ENCODE measurements around the gene R3HDM4. TPM values are rescaled to one million over a fixed set of nuclear protein-coding genes. Genes with fewer than 3 reads are reported as not detected.
A peak's percentile ranks its signal among the peaks of the same experiment; 100 is the strongest.

Gene R3HDM4
- total RNA-seq, 1 donor from 2014 or later, result 57.9 TPM

DNA sequence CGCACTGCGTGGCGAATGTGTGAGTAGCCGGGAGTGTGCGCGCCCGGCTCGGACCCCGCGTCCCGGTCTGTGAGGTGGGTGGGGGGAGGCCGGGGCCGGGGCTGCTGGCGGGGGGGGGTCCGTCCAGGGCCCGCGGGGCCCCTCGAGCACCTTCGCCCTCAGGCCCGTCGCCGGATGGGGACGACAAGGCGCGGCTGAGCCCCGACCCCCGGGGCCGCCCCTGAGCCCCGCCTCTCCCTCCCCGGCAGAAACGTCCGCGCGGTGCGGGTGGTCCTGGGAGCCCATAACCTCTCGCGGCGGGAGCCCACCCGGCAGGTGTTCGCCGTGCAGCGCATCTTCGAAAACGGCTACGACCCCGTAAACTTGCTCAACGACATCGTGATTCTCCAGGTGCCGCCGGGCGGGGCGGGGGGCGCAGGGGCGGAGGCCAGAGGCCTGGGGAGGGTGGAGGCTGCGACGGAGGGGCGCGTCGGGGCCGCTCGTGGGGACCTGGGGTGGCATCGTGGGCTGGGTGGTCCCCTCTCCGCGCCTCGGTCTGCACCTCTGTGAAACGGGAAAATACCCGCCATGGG lies 59.9 kb downstream of the R3HDM4 start:
- H3K79me2 ChIP-seq (ENCODE audit: insufficient read depth, low read length), result no peaks in the 10 kb centered on the region
- Mint-ChIP-seq H3K27me3 (ENCODE audit: low read depth, unreplicated experiment) (peaks cover 7% of the 10 kb centered on the region), H3K9me3 (ENCODE audit: unreplicated experiment) (no peaks in the 10 kb centered on the region), H3K36me3 (ENCODE audit: low read depth, unreplicated experiment) (no peaks in the 10 kb centered on the region), H3K27ac (ENCODE audit: unreplicated experiment) (no peak overlapping the region), H3K4me1 (ENCODE audit: low read depth, unreplicated experiment) (no peaks in the 10 kb centered on the region), H3K4me3 (ENCODE audit: unreplicated experiment) (no peak overlapping the region)
- H3K4me2 ChIP-seq (ENCODE audit: low read length), result no peak overlapping the region
- TF ChIP-seq, protein P1, sequence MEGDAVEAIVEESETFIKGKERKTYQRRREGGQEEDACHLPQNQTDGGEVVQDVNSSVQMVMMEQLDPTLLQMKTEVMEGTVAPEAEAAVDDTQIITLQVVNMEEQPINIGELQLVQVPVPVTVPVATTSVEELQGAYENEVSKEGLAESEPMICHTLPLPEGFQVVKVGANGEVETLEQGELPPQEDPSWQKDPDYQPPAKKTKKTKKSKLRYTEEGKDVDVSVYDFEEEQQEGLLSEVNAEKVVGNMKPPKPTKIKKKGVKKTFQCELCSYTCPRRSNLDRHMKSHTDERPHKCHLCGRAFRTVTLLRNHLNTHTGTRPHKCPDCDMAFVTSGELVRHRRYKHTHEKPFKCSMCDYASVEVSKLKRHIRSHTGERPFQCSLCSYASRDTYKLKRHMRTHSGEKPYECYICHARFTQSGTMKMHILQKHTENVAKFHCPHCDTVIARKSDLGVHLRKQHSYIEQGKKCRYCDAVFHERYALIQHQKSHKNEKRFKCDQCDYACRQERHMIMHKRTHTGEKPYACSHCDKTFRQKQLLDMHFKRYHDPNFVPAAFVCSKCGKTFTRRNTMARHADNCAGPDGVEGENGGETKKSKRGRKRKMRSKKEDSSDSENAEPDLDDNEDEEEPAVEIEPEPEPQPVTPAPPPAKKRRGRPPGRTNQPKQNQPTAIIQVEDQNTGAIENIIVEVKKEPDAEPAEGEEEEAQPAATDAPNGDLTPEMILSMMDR (IDR thresholded peaks at IDR 0.05; ENCODE audit: insufficient read depth, low read depth, low read length), result no peak
- TF ChIP-seq EZH2 (IDR thresholded peaks at IDR 0.05; ENCODE audit: insufficient read depth, low read length), result no peak
- no peaks in the 10 kb centered on the region for H3K36me3 ChIP-seq (ENCODE audit: insufficient read depth, low read length)
- no peak overlapping the region for H3K4me3 ChIP-seq (ENCODE audit: insufficient read depth, low read depth, low read length)
- no peaks in the 10 kb centered on the region for H3K4me1 ChIP-seq (ENCODE audit: insufficient read depth, low read length)
- no peak overlapping the region for H3K27ac ChIP-seq (ENCODE audit: low read depth, low read length)
- H2AFZ ChIP-seq (ENCODE audit: low read depth, low read length), result no peak overlapping the region
- H4K20me1 ChIP-seq (ENCODE audit: insufficient read depth, low read length), result no peaks in the 10 kb centered on the region
- H3K9me3 ChIP-seq (ENCODE audit: insufficient read depth, low read depth, low read length), result no peaks in the 10 kb centered on the region
- FAIRE-seq (no peak), DNase-seq (ENCODE audit: low read depth) (no peak)
- H3K9ac ChIP-seq (ENCODE audit: low read length), result no peak overlapping the region
- H3K27me3 ChIP-seq (ENCODE audit: insufficient read depth, low read length), result no peaks in the 10 kb centered on the region

DNA sequence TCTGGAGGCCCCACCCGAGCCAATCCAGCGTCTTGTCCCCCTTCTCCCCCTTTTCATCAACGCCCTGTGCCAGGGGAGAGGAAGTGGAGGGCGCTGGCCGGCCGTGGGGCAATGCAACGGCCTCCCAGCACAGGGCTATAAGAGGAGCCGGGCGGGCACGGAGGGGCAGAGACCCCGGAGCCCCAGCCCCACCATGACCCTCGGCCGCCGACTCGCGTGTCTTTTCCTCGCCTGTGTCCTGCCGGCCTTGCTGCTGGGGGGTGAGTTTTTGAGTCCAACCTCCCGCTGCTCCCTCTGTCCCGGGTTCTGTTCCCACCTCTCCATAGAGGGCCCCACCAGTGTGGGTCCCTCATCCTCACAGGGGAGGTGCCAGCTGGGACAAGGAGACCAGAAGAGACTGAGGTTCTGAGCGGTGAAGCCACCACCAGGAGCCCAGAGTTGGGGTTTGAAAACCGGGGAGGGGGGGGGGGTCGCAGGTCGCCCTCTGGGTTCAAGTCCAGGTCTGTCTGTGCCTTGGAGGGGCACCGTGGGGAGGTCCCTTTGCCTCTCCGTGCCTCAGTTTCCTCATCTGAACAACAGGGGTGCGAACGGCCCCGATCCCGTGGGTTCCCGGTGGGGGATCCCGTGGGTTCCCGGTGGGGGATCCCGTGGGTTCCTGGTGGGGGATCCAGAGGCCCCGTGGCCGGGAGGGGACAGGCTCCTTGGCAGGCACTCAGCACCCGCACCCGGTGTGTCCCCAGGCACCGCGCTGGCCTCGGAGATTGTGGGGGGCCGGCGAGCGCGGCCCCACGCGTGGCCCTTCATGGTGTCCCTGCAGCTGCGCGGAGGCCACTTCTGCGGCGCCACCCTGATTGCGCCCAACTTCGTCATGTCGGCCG lies 60.6 kb downstream of the R3HDM4 start, which contains the start of gene ELANE:
Gene ELANE (plus strand): TSS at position 168 of the 878 bp plus-strand sequence. CDS start 26 bp downstream, at position 194.
- H2AFZ ChIP-seq (ENCODE audit: low read depth, low read length), result no peak within 1 kb of the TSS
- no peak within 1 kb of the TSS for H3K9ac ChIP-seq (ENCODE audit: low read length)
- no peak within 1 kb of the TSS for H3K4me3 Mint-ChIP-seq (ENCODE audit: unreplicated experiment)
- H3K27ac ChIP-seq (ENCODE audit: low read depth, low read length), result no peak within 1 kb of the TSS
- no peak for DNase-seq (ENCODE audit: low read depth)
- no peaks in the 10 kb centered on the region for H3K36me3 ChIP-seq (ENCODE audit: insufficient read depth, low read length)
- FAIRE-seq, result no peak
- no peaks in the 10 kb centered on the region for H3K4me1 Mint-ChIP-seq (ENCODE audit: low read depth, unreplicated experiment)
- no peaks in the 10 kb centered on the region for H4K20me1 ChIP-seq (ENCODE audit: insufficient read depth, low read length)
- peaks cover 4% of the 10 kb centered on the region for H3K27me3 Mint-ChIP-seq (ENCODE audit: low read depth, unreplicated experiment)
- no peaks in the 10 kb centered on the region for H3K9me3 ChIP-seq (ENCODE audit: insufficient read depth, low read depth, low read length)
- no peaks in the 10 kb centered on the region for H3K79me2 ChIP-seq (ENCODE audit: insufficient read depth, low read length)
- no peaks in the 10 kb centered on the region for H3K9me3 Mint-ChIP-seq (ENCODE audit: unreplicated experiment)
- TF ChIP-seq EZH2 (IDR thresholded peaks at IDR 0.05; ENCODE audit: insufficient read depth, low read length), result peak; percentile 56
- TF ChIP-seq, protein P1 (IDR thresholded peaks at IDR 0.05; ENCODE audit: insufficient read depth, low read depth, low read length), result no peak
- no peaks in the 10 kb centered on the region for H3K4me1 ChIP-seq (ENCODE audit: insufficient read depth, low read length)
- H3K27ac Mint-ChIP-seq (ENCODE audit: unreplicated experiment), result no peak within 1 kb of the TSS
- no peak within 1 kb of the TSS for H3K4me2 ChIP-seq (ENCODE audit: low read length)
- peaks cover 3% of the 10 kb centered on the region for H3K27me3 ChIP-seq (ENCODE audit: insufficient read depth, low read length)
- H3K36me3 Mint-ChIP-seq (ENCODE audit: low read depth, unreplicated experiment), result no peaks in the 10 kb centered on the region
- H3K4me3 ChIP-seq (ENCODE audit: insufficient read depth, low read depth, low read length), result no peak within 1 kb of the TSS
